T-helper 1 cell treated with Interleukin-12 subunit alpha and Interleukin-12 subunit beta and Interleukin-4 antibody, amounts not matched to agents 30 ng/mL and 1 ng/mL, for 36 hours (primary cell): ENCODE measurements around the gene ENDOV. TPM values are rescaled to one million over a fixed set of nuclear protein-coding genes. Genes with fewer than 3 reads are reported as not detected.

ENCODE experiments used
- intact Hi-C: fragments of 100-400 bp; cut with micrococcal nuclease; formaldehyde crosslinking; loops from one replicate; pipeline ENCODE4 v1.15.1; 2024
- total RNA-seq: library from RNA; stranded (reverse); gene quantifications from 2 replicates; pipeline ENCODE4 v1.2.3, GENCODE V29; 2022

ENDOV gene
- 16.7 and 21.0 TPM in 2 replicates for total RNA-seq

GRCh38 chr17:80414803-80415625, at the start of gene ENDOV:
Gene ENDOV (plus strand): TSS chr17:80415167. CDS start chr17:80415195, 28 bp downstream.
- intact Hi-C loops, result loop anchor here (1.0 kb wide), 3 partner anchors 39 to 314 kb away; partner anchors contain the start of genes EIF4A3 and GAA

GRCh38 chr17:80365983-80366382, 49.0 kb upstream of the ENDOV start:
- intact Hi-C loops, result no loop called here

- intact Hi-C loops, result no loop called here
Measured at GRCh38 chr17:80367503-80367902, 47.5 kb upstream of the ENDOV start.

- intact Hi-C loops, result no loop called here
Measured at GRCh38 chr17:80371196-80371595, 43.8 kb upstream of the ENDOV start.

- intact Hi-C loops, result no loop called here
Measured at GRCh38 chr17:80372456-80372855, 42.5 kb upstream of the ENDOV start.

GRCh38 chr17:80372922-80373570, 41.9 kb upstream of the ENDOV start:
- intact Hi-C loops, result no loop called here

- intact Hi-C loops, result no loop called here
Measured at GRCh38 chr17:80374039-80374731, 40.8 kb upstream of the ENDOV start.

GRCh38 chr17:80374732-80375585, 40.0 kb upstream of the ENDOV start:
- intact Hi-C loops, result loop anchor here (5.0 kb wide), 1 partner anchor 33 kb away; no protein-coding TSS in a partner anchor

GRCh38 chr17:80376531-80376930, 38.4 kb upstream of the ENDOV start:
- intact Hi-C loops, result loop anchor here (5.0 kb wide), 1 partner anchor 34 kb away; no protein-coding TSS in a partner anchor

- intact Hi-C loops, result loop anchor here (5.0 kb wide), 1 partner anchor 35 kb away; no protein-coding TSS in a partner anchor
Measured at GRCh38 chr17:80377798-80378197, 37.2 kb upstream of the ENDOV start.

GRCh38 chr17:80379348-80379747, 35.6 kb upstream of the ENDOV start:
- intact Hi-C loops, result loop anchor here (5.0 kb wide), 1 partner anchor 37 kb away; no protein-coding TSS in a partner anchor

GRCh38 chr17:80380068-80380467, 34.9 kb upstream of the ENDOV start:
- intact Hi-C loops, result no loop called here

- intact Hi-C loops, result no loop called here
Measured at GRCh38 chr17:80380555-80381002, 34.4 kb upstream of the ENDOV start.

GRCh38 chr17:80381416-80381923, 33.5 kb upstream of the ENDOV start:
- intact Hi-C loops, result no loop called here

- intact Hi-C loops, result no loop called here
Measured at GRCh38 chr17:80382446-80382845, 32.5 kb upstream of the ENDOV start.

- intact Hi-C loops, result no loop called here
Measured at GRCh38 chr17:80382956-80383355, 32.0 kb upstream of the ENDOV start.

- intact Hi-C loops, result no loop called here
Measured at GRCh38 chr17:80384078-80384960, 30.6 kb upstream of the ENDOV start.

- intact Hi-C loops, result no loop called here
Measured at GRCh38 chr17:80385046-80385445, 29.9 kb upstream of the ENDOV start.

- intact Hi-C loops, result no loop called here
Measured at GRCh38 chr17:80386341-80386740, 28.6 kb upstream of the ENDOV start.
